CD4-positive, alpha-beta T cell treated with Interleukin-4 for 4 hours (primary cell): Measurements from ENCODE around the gene PRKCE.

Experiments used
- DNase-seq: peaks from one replicate; pipeline ENCODE4 v3.0.0-alpha.2; 2020

PRKCE gene

GRCh38 chr2:45919160-45919650 lies 267.7 kb downstream of the PRKCE start:
- DNase-seq, result no peak

- no peak for DNase-seq
Measured at GRCh38 chr2:45919711-45920111, 268.2 kb downstream of the PRKCE start.

GRCh38 chr2:45921921-45922320 lies 270.4 kb downstream of the PRKCE start:
- DNase-seq, result no peak

- no peak for DNase-seq
Measured at GRCh38 chr2:45922577-45922988, 271.1 kb downstream of the PRKCE start.

- DNase-seq, result no peak
Measured at GRCh38 chr2:45923701-45924100, 272.2 kb downstream of the PRKCE start.

GRCh38 chr2:45925026-45925425 lies 273.6 kb downstream of the PRKCE start:
- no peak for DNase-seq

GRCh38 chr2:45925636-45926366 lies 274.3 kb downstream of the PRKCE start:
- no peak for DNase-seq

GRCh38 chr2:45928946-45929345 lies 277.5 kb downstream of the PRKCE start:
- DNase-seq, result no peak

- no peak for DNase-seq
Measured at GRCh38 chr2:45929674-45930395, 278.4 kb downstream of the PRKCE start.

- DNase-seq, result no peak
Measured at GRCh38 chr2:45930396-45930792, 278.9 kb downstream of the PRKCE start.

GRCh38 chr2:45932278-45932975 lies 281.0 kb downstream of the PRKCE start:
- DNase-seq, result no peak

GRCh38 chr2:45935791-45936622 lies 284.5 kb downstream of the PRKCE start:
- DNase-seq, result peak; percentile 21

- DNase-seq, result no peak
Measured at GRCh38 chr2:45936623-45936979, 285.1 kb downstream of the PRKCE start.

GRCh38 chr2:45937990-45938389 lies 286.5 kb downstream of the PRKCE start:
- DNase-seq, result no peak

GRCh38 chr2:45938649-45939511 lies 287.4 kb downstream of the PRKCE start:
- DNase-seq, result no peak

GRCh38 chr2:45941531-45942236 lies 290.2 kb downstream of the PRKCE start:
- DNase-seq, result no peak

- no peak for DNase-seq
Measured at GRCh38 chr2:45942237-45942738, 290.8 kb downstream of the PRKCE start.

GRCh38 chr2:45943219-45944044 lies 292.0 kb downstream of the PRKCE start:
- no peak for DNase-seq

GRCh38 chr2:45944074-45944473 lies 292.6 kb downstream of the PRKCE start:
- DNase-seq, result no peak

GRCh38 chr2:45945302-45945717 lies 293.8 kb downstream of the PRKCE start:
- DNase-seq, result no peak
